Measurements from ENCODE around the gene CFAP157.

Gene CFAP157

GRCh38 chr9:127728808-127729207 is 22.0 kb downstream of the CFAP157 start:
- TF ChIP-seq, protein P1, sequence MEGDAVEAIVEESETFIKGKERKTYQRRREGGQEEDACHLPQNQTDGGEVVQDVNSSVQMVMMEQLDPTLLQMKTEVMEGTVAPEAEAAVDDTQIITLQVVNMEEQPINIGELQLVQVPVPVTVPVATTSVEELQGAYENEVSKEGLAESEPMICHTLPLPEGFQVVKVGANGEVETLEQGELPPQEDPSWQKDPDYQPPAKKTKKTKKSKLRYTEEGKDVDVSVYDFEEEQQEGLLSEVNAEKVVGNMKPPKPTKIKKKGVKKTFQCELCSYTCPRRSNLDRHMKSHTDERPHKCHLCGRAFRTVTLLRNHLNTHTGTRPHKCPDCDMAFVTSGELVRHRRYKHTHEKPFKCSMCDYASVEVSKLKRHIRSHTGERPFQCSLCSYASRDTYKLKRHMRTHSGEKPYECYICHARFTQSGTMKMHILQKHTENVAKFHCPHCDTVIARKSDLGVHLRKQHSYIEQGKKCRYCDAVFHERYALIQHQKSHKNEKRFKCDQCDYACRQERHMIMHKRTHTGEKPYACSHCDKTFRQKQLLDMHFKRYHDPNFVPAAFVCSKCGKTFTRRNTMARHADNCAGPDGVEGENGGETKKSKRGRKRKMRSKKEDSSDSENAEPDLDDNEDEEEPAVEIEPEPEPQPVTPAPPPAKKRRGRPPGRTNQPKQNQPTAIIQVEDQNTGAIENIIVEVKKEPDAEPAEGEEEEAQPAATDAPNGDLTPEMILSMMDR (IDR thresholded peaks at IDR 0.05; ENCODE audit: control extremely low read depth, extremely low read depth, low read depth, missing control alignments) = no peak
- CTCF ChIA-PET = interaction anchor here (1.0 to 1.9 kb wide), 10 partner anchors 9 to 224 kb away, joined by 3 to 6 read pairs (median 4); partner anchors contain the start of genes PTRH1 and TTC16
- no peak for DNase-seq (ENCODE audit: extremely low spot score)
- POLR2A ChIA-PET = no interaction called here

DNA sequence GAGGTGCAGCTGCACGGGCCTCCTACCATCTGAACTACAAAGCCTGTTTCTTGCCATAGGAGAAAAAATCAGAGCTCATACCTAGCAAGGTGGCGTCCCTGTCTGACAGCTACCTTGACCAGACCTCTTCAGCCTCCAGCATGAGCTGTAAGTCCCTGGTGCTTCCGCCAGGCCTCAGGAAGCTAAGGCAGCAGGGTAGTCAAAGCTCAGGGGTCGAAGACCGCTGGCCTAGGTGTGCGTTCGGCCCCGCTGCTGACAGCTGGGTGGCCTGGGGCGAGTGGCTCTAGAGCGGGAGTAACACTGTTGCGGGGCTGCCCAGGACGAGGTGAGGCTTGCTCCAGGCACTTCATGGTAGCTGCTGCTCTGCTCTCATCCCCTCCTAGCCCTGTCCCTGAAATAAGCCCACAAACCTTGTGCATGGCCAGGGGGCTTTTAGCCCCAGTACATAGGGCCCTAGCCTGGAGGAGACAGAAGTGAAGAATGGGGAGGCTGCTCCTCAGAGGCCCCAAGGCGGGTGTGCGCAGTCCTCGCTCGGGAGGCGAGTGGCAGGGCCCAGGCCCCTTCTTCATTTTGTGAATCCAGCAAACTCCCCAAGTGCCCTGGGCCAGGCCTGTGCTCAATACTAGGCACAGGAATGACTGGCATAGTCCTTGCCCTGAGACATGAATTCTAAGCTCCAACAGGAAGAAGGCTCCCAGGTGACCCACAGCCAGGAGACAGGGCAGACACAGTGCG is 22.9 kb downstream of the CFAP157 start:
- ChIA-PET CTCF (interaction anchor here (0.7 to 1.9 kb wide), 13 partner anchors 10 to 225 kb away, joined by 3 to 6 read pairs (median 3); partner anchors contain the start of genes PTRH1 and TTC16), POLR2A (no interaction called here)
- no peak for DNase-seq (ENCODE audit: extremely low spot score)
- TF ChIP-seq, protein P1 (IDR thresholded peaks at IDR 0.05; ENCODE audit: control extremely low read depth, extremely low read depth, low read depth, missing control alignments) = no peak

- DNase-seq (ENCODE audit: extremely low spot score) = no peak
- TF ChIP-seq, protein P1 (IDR thresholded peaks at IDR 0.05; ENCODE audit: control extremely low read depth, extremely low read depth, low read depth, missing control alignments) = no peak
- ChIA-PET CTCF (interaction anchor here (0.7 to 1.5 kb wide), 5 partner anchors 12 to 145 kb away, joined by 3 to 4 read pairs (median 3); no protein-coding TSS in a partner anchor), POLR2A (no interaction called here)
Measured at GRCh38 chr9:127730262-127730661, 23.5 kb downstream of the CFAP157 start.

DNA sequence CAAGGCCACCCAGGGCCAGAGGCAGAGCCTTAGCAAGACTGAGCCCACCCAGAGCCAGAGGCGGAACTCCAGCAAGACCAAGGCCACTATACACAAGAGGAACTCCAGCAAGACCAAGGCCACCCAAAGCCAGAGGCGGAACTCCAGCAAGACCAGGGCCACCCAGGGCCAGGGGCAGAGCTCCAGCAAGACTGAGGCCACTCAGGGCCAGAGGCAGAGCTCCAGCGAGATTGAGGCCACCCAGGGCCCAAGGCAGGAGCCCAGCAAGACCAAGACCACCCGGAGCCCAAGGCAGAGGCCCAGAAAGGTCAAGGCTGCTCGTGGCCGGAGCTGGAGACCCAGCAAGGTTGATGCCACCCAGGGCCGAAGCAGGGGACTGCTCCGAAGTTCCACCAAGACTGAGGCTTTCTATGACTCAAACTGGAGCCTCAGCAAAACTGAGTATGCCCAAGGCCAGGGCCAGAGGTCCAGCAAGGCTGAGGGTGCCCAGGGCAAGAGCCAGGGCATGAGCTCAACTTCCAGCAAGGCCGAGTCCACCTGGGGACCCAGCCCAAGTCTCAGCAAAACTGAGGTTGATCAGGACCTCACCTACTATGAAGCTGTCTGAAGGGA is 24.1 kb downstream of the CFAP157 start:
- no peak for DNase-seq (ENCODE audit: extremely low spot score)
- POLR2A ChIA-PET = no interaction called here
- CTCF ChIA-PET = interaction anchor here (0.6 to 1.8 kb wide), 7 partner anchors 9 to 387 kb away, joined by 3 to 5 read pairs (median 3); no protein-coding TSS in a partner anchor
- TF ChIP-seq, protein P1 (IDR thresholded peaks at IDR 0.05; ENCODE audit: control extremely low read depth, extremely low read depth, low read depth, missing control alignments) = no peak

GRCh38 chr9:127731938-127732337 is 25.1 kb downstream of the CFAP157 start:
- ChIA-PET POLR2A (no interaction called here), CTCF (interaction anchor here (1.5 to 1.8 kb wide), 3 partner anchors 23 to 142 kb away, joined by 4 to 5 read pairs (median 4); no protein-coding TSS in a partner anchor)
- no peak for DNase-seq (ENCODE audit: extremely low spot score)
- TF ChIP-seq, protein P1 (IDR thresholded peaks at IDR 0.05; ENCODE audit: control extremely low read depth, extremely low read depth, low read depth, missing control alignments) = no peak

DNA sequence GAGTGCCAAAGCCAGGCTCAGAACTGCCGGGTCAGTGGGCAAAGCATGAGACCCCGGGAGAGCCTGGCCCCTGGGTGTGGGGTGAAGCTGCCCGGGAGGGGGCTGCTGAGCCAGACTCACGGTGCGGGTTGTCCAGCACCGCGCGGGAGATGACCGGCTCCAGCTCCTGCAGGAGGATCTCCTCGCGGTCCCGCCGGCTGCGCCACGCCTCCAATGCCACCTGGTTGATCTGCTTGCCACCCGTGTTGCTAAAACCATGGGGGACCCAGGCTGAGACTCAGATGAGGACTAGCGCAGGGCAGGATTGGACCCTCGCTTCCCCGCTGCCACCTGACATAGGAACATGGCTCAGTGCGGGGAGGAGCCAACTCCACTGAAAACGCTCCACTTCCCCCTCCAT is 25.7 kb downstream of the CFAP157 start:
- POLR2A ChIA-PET = no interaction called here
- DNase-seq (ENCODE audit: extremely low spot score) = no peak
- CTCF ChIA-PET = interaction anchor here (1.0 to 3.6 kb wide), 7 partner anchors 11 to 189 kb away, joined by 3 to 53 read pairs (median 5); partner anchors contain the start of genes CFAP157, PTRH1 and TTC16
- TF ChIP-seq, protein P1 (IDR thresholded peaks at IDR 0.05; ENCODE audit: control extremely low read depth, extremely low read depth, low read depth, missing control alignments) = no peak

Data from GM10248 (cell line).